ENCODE measurements around the gene RARRES1.

GRCh38 chr3:158773845-158774830, 41.9 kb upstream of the RARRES1 start:
- TF ChIP-seq CTCF (IDR thresholded peaks at IDR 0.05) (no peak), POLR2A (IDR thresholded peaks at IDR 0.05) (no peak), POLR2AphosphoS5 (IDR thresholded peaks at IDR 0.05) (peak; percentile 48 to 77 (median 59))

Data from sigmoid colon (tissue), 4 donors.